ENCODE data around the gene ADNP2. TPM values are rescaled to one million over a fixed set of nuclear protein-coding genes. Genes with fewer than 3 reads are reported as not detected.

ADNP2 gene
- total RNA-seq, 1 donor from 2014 or later = 33.9 TPM

- Mint-ChIP-seq H3K27me3 (ENCODE audit: low read depth) (no peaks in the 10 kb centered on the region), H3K9me3 (peaks cover under 1% of the 10 kb centered on the region), H3K27ac (no peak overlapping the region), H3K4me1 (no peaks in the 10 kb centered on the region), H3K36me3 (peaks cover 9% of the 10 kb centered on the region), H3K4me3 (no peak overlapping the region)
- DNase-seq (ENCODE audit: low spot score in 2 of 2, unreplicated experiment in 2 of 2) = no peak
- TF ChIP-seq CTCF (IDR thresholded peaks at IDR 0.05; ENCODE audit: unreplicated experiment) = no peak
Measured at GRCh38 chr18:80068571-80069272, 40.3 kb upstream of the ADNP2 start.

GRCh38 chr18:80070825-80071224 is 38.2 kb upstream of the ADNP2 start:
- Mint-ChIP-seq H3K36me3 (peaks cover 13% of the 10 kb centered on the region), H3K27me3 (ENCODE audit: low read depth) (no peaks in the 10 kb centered on the region), H3K9me3 (no peaks in the 10 kb centered on the region), H3K4me3 (no peak overlapping the region), H3K4me1 (no peaks in the 10 kb centered on the region), H3K27ac (no peak overlapping the region)
- no peak for TF ChIP-seq CTCF (IDR thresholded peaks at IDR 0.05; ENCODE audit: unreplicated experiment)
- no peak for DNase-seq (ENCODE audit: low spot score in 2 of 2, unreplicated experiment in 2 of 2)

GRCh38 chr18:80074183-80074582 is 34.9 kb upstream of the ADNP2 start:
- H3K27ac Mint-ChIP-seq = no peak overlapping the region

GRCh38 chr18:80074697-80075096 is 34.4 kb upstream of the ADNP2 start:
- no peaks in the 10 kb centered on the region for H3K4me1 Mint-ChIP-seq
- H3K27ac Mint-ChIP-seq = no peak overlapping the region
- H3K4me3 Mint-ChIP-seq = no peak overlapping the region
- peaks cover 17% of the 10 kb centered on the region for H3K36me3 Mint-ChIP-seq
- DNase-seq (ENCODE audit: low spot score in 2 of 2, unreplicated experiment in 2 of 2) = no peak
- H3K9me3 Mint-ChIP-seq = peaks cover 10% of the 10 kb centered on the region
- no peak for TF ChIP-seq CTCF (IDR thresholded peaks at IDR 0.05; ENCODE audit: unreplicated experiment)
- no peaks in the 10 kb centered on the region for H3K27me3 Mint-ChIP-seq (ENCODE audit: low read depth)

More at GRCh38 chr18:80074183-80074582, 34.9 kb upstream of the ADNP2 start:
- TF ChIP-seq CTCF (IDR thresholded peaks at IDR 0.05; ENCODE audit: unreplicated experiment) = no peak
- no peak for DNase-seq (ENCODE audit: low spot score in 2 of 2, unreplicated experiment in 2 of 2)
- H3K36me3 Mint-ChIP-seq = peaks cover 17% of the 10 kb centered on the region
- no peaks in the 10 kb centered on the region for H3K27me3 Mint-ChIP-seq (ENCODE audit: low read depth)
- peaks cover 10% of the 10 kb centered on the region for H3K9me3 Mint-ChIP-seq
- H3K4me1 Mint-ChIP-seq = no peaks in the 10 kb centered on the region
- no peak overlapping the region for H3K4me3 Mint-ChIP-seq

- Mint-ChIP-seq H3K36me3 (peaks cover 12% of the 10 kb centered on the region), H3K4me3 (no peak overlapping the region), H3K27ac (no peak overlapping the region), H3K4me1 (no peaks in the 10 kb centered on the region), H3K9me3 (peaks cover 10% of the 10 kb centered on the region), H3K27me3 (ENCODE audit: low read depth) (no peaks in the 10 kb centered on the region)
- DNase-seq (ENCODE audit: low spot score in 2 of 2, unreplicated experiment in 2 of 2) = no peak
- TF ChIP-seq CTCF (IDR thresholded peaks at IDR 0.05; ENCODE audit: unreplicated experiment) = no peak
Measured at GRCh38 chr18:80075940-80076339, 33.1 kb upstream of the ADNP2 start.
